ENCODE data around the gene FUBP3.

Gene FUBP3, protein sequence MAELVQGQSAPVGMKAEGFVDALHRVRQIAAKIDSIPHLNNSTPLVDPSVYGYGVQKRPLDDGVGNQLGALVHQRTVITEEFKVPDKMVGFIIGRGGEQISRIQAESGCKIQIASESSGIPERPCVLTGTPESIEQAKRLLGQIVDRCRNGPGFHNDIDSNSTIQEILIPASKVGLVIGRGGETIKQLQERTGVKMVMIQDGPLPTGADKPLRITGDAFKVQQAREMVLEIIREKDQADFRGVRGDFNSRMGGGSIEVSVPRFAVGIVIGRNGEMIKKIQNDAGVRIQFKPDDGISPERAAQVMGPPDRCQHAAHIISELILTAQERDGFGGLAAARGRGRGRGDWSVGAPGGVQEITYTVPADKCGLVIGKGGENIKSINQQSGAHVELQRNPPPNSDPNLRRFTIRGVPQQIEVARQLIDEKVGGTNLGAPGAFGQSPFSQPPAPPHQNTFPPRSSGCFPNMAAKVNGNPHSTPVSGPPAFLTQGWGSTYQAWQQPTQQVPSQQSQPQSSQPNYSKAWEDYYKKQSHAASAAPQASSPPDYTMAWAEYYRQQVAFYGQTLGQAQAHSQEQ

GRCh38 chr9:130578865-130579737 is at the start of gene FUBP3:
Gene FUBP3 (plus strand): TSS chr9:130579577. CDS start chr9:130579681, 104 bp downstream.
- no peak for TF ChIP-seq ZNF274 (IDR thresholded peaks at IDR 0.05; ENCODE audit: low read depth, low read length)
- H3K4me3 ChIP-seq (ENCODE audit: low read length): peak within 1 kb of the TSS; percentile 93

DNA sequence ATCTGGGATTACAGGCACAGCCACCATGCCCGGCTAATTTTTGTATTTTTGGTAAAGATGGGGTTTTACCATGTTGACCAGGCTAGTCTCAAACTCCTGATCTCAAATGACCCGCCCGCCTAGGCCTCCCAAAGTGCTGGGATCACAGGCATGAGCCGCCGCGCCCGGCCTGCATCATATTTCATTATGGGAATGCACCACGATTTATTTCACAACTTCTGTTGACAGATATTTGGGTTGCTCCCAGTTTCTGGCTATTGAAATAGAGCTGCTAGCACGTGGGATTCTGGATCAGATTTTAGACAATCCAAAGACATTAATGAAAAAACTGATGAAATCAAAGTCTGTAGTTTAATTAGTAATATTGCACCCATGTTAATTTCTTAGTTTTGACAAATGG is 48.4 kb upstream of the FUBP3 start:
- H3K4me3 ChIP-seq (ENCODE audit: low read length): no peak overlapping the region
- no peak for TF ChIP-seq ZNF274 (IDR thresholded peaks at IDR 0.05; ENCODE audit: low read depth, low read length)

GRCh38 chr9:130531670-130532069 is 47.7 kb upstream of the FUBP3 start:
- no peak for TF ChIP-seq ZNF274 (IDR thresholded peaks at IDR 0.05; ENCODE audit: low read depth, low read length)
- no peak overlapping the region for H3K4me3 ChIP-seq (ENCODE audit: low read length)

- no peak overlapping the region for H3K4me3 ChIP-seq (ENCODE audit: low read length)
- TF ChIP-seq ZNF274 (IDR thresholded peaks at IDR 0.05; ENCODE audit: low read depth, low read length): no peak
Measured at GRCh38 chr9:130532426-130533080, 46.8 kb upstream of the FUBP3 start.

DNA sequence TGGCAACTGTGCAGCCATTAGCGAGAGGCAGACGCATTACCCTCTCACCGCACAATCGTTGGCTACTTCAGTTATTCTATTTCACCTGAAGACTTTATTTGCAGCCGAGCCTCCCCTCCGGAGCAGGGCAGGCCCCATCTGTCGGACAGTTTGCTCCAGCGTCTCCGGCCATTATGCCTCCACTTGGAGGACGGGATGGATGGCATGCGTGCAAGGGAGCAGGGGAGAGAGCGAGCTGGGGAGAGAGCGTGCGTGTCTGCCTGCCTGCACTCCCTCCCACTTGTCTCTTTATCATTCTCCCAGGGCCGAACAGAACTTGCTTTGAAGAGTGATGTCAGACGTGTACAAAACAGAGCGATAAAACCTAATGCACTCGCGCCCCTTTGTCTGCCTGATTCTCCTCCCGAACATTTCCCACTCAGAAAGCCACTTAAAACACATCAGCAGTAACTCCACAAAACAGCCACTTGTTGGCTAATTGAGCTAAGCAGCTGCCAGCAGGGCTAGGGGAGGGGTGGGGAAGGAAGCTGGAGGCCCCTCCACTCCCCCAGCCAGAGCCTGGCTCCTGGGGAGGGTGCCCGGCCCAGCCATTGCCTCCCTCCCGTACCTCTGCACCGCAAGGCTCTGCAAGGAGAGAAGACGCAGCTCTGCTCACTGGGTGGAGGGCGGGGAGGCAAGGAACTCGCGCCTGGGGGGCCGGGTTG is 43.4 kb upstream of the FUBP3 start:
- no peak for TF ChIP-seq ZNF274 (IDR thresholded peaks at IDR 0.05; ENCODE audit: low read depth, low read length)

DNA sequence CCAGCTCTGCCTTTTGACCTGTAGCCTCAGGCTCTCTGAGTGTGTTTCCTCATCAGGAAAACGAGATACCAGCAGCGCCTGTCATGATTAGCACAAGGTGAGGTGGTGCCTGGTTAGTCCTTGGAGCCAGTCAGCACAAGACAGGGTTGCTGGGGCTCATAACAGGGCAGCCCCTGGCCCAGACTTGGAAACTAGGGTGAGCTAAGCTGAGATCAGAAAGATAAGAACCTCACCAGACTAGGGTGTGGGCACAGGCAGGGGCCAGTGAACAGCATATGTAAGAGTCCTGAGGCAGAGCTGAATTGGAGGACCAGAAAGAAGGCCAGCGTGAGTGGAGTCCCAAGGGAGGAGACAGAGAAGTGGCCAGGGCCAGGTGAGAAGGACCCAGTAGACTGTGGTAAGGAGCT is 42.7 kb upstream of the FUBP3 start:
- H3K4me3 ChIP-seq (ENCODE audit: low read length): no peak overlapping the region
- no peak for TF ChIP-seq ZNF274 (IDR thresholded peaks at IDR 0.05; ENCODE audit: low read depth, low read length)

More for the DNA sequence above, 43.4 kb upstream of the FUBP3 start:
- no peak overlapping the region for H3K4me3 ChIP-seq (ENCODE audit: low read length)

DNA sequence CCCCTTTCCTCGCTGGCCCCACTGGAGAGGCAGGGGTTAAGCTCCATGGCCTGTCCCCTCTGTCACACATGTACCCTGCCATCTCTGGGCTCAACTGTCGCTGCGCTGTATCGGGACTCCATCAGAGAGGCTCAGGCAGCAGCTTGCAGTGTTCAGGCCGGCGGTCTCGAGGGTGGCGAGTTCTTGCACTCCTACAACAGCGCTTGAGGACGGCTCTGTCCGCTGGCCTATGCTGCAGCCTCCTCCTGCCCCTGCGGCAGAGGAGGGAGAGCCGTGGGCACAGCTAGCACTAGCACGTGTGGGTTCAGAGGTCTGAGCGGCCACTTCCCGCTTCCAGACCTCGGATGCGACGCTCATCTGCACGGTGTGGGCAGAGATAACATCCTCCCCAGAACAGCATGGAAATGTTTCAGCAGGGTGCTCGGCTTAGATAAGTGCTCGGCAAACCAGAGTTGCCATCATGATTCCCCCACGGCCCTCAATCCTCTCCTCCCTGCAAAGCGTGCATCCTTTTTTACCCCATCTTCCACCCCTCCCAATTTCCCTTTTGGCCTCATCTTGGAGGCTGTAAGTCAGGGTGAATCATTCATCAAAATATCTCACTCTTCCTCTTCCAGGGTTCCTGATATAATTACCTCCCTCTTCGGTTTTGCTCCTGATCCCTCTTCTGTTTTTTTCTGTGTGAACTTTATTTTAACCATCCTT is 41.9 kb upstream of the FUBP3 start:
- TF ChIP-seq ZNF274 (IDR thresholded peaks at IDR 0.05; ENCODE audit: low read depth, low read length): no peak
- H3K4me3 ChIP-seq (ENCODE audit: low read length): no peak overlapping the region

GRCh38 chr9:130539420-130540223 is 39.8 kb upstream of the FUBP3 start:
- H3K4me3 ChIP-seq (ENCODE audit: low read length): no peak overlapping the region
- no peak for TF ChIP-seq ZNF274 (IDR thresholded peaks at IDR 0.05; ENCODE audit: low read depth, low read length)

DNA sequence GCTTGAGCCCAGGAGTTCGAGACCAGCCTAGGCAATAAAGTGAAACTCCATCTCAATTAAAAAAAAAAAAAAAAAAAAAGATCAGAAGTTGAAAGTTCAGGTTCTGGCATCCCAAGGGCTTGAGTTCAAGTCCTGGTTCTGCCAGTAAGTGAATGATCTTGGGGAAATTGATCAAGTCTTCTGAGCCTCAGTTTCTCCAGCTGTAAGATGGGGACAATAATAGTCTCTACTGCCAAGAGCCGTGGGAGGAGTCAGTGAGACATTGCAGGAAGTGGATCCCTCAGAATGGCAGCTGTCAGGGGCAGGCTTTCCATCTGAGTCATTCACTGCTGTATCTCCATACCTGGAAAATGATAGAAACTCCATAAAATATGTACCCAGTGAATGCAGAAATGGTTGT is 37.8 kb upstream of the FUBP3 start:
- no peak for TF ChIP-seq ZNF274 (IDR thresholded peaks at IDR 0.05; ENCODE audit: low read depth, low read length)
- no peak overlapping the region for H3K4me3 ChIP-seq (ENCODE audit: low read length)

DNA sequence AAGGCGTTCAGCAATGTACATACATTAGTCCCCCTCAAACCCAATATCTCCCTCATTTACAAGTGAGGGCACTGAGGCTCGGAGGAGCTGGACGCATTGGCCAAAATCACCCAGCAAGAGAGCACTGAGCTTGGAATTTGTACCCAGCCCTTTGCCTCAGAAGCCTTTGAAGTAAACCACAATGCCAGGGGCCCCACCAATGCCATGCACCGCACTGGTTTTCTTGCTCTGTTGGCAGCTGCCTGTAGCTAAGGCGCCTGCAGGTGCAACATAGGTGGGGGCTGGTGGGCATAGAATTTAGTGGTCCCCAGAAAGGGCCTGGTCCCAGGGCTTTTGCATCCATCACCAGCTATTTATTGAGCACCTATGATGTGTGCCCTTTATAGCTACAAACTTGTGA is 37.3 kb upstream of the FUBP3 start:
- H3K4me3 ChIP-seq (ENCODE audit: low read length): no peak overlapping the region
- no peak for TF ChIP-seq ZNF274 (IDR thresholded peaks at IDR 0.05; ENCODE audit: low read depth, low read length)

DNA sequence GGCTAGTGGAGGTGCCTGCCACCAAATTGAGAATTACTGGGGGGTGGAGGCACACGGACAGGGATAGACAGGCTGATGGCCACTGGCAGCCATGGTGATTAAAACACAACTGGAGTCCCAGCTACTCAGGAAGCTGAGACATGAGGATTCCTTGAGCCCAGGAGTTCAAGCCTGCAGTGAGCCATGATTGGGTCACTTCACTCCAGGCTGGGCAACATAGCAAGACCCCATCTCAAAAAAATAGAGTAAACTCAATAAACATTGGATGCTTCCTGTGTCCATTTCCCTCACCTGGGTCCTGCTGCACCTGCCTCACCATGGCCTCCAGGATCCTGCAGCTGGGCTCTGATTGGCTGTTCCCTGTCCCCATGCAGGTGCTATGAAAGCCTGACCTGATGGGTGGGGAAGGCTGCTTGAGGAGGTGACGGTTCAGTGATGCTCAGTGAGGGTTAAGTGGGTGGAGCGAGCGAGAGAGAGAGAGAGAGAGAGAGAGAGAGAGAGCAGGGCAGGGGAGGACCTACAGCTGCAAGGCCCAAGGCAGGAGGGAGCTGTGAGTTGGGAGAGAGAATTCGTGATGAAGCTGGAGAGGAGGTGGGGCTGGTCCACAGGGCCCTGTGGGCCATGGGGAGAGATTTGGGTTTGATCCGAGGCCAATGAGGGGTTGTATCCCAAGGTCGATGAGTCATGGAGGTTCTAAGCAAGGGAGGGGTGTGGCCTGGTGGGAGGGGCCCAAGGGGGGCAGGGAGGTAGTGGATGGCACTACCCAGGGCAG is 36.7 kb upstream of the FUBP3 start:
- H3K4me3 ChIP-seq (ENCODE audit: low read length): no peak overlapping the region
- TF ChIP-seq ZNF274 (IDR thresholded peaks at IDR 0.05; ENCODE audit: low read depth, low read length): no peak

Data from GM08714 (cell line).